ENCODE measurements around the gene GNAT1.
A peak's percentile ranks its signal among the peaks of the same experiment; 100 is the strongest.

Gene GNAT1

GRCh38 chr3:50169858-50170257, 21.6 kb upstream of the GNAT1 start:
- H3K4me1 ChIP-seq (ENCODE audit: control insufficient read depth in 1 of 2, insufficient read depth in 2 of 2, low read length in 2 of 2), result peaks cover 23 to 26% of the 10 kb centered on the region in 2 donors
- no peak overlapping the region for H3K4me3 ChIP-seq (ENCODE audit: low read depth in 1 of 2, low read length in 2 of 2)
- no peaks in the 10 kb centered on the region for H3K36me3 ChIP-seq (ENCODE audit: control insufficient read depth in 1 of 2, insufficient read depth in 2 of 2, low read length in 2 of 2)
- peak overlapping the region; percentile 26 for H3K27ac ChIP-seq (ENCODE audit: low read length)
- H3K9me3 ChIP-seq (ENCODE audit: control insufficient read depth in 1 of 2, low read length in 2 of 2), result no peaks in the 10 kb centered on the region
- H3K27me3 ChIP-seq (ENCODE audit: low read depth, low read length), result no peaks in the 10 kb centered on the region

- no peaks in the 10 kb centered on the region for H3K36me3 ChIP-seq (ENCODE audit: control insufficient read depth in 1 of 2, insufficient read depth in 2 of 2, low read length in 2 of 2)
- H3K4me3 ChIP-seq (ENCODE audit: low read depth in 1 of 2, low read length in 2 of 2), result no peak overlapping the region
- H3K27me3 ChIP-seq (ENCODE audit: low read depth, low read length), result no peaks in the 10 kb centered on the region
- peaks cover 14 to 18% of the 10 kb centered on the region in 2 donors for H3K4me1 ChIP-seq (ENCODE audit: control insufficient read depth in 1 of 2, insufficient read depth in 2 of 2, low read length in 2 of 2)
- H3K27ac ChIP-seq (ENCODE audit: low read length), result peak overlapping the region; percentile 26
- no peaks in the 10 kb centered on the region for H3K9me3 ChIP-seq (ENCODE audit: control insufficient read depth in 1 of 2, low read length in 2 of 2)
Measured at GRCh38 chr3:50170689-50171088, 20.7 kb upstream of the GNAT1 start.

- Histone ChIP-seq H3K27me3 (ENCODE audit: low read depth, low read length) (no peaks in the 10 kb centered on the region), H3K4me3 (ENCODE audit: low read depth in 1 of 2, low read length in 2 of 2) (no peak overlapping the region), H3K4me1 (ENCODE audit: control insufficient read depth in 1 of 2, insufficient read depth in 2 of 2, low read length in 2 of 2) (peaks cover 4 to 7% of the 10 kb centered on the region in 2 donors), H3K36me3 (ENCODE audit: control insufficient read depth in 1 of 2, insufficient read depth in 2 of 2, low read length in 2 of 2) (no peaks in the 10 kb centered on the region), H3K27ac (ENCODE audit: low read length) (no peak overlapping the region), H3K9me3 (ENCODE audit: control insufficient read depth in 1 of 2, low read length in 2 of 2) (no peaks in the 10 kb centered on the region)
Measured at GRCh38 chr3:50171540-50172301, 19.7 kb upstream of the GNAT1 start.

GRCh38 chr3:50172626-50173220, 18.7 kb upstream of the GNAT1 start:
- no peak overlapping the region for H3K27ac ChIP-seq (ENCODE audit: low read length)
- no peak overlapping the region for H3K4me3 ChIP-seq (ENCODE audit: low read depth in 1 of 2, low read length in 2 of 2)
- H3K27me3 ChIP-seq (ENCODE audit: low read depth, low read length), result no peaks in the 10 kb centered on the region
- no peaks in the 10 kb centered on the region for H3K9me3 ChIP-seq (ENCODE audit: control insufficient read depth in 1 of 2, low read length in 2 of 2)
- H3K4me1 ChIP-seq (ENCODE audit: control insufficient read depth in 1 of 2, insufficient read depth in 2 of 2, low read length in 2 of 2), result peaks cover 0 to 2% of the 10 kb centered on the region in 2 donors
- no peaks in the 10 kb centered on the region for H3K36me3 ChIP-seq (ENCODE audit: control insufficient read depth in 1 of 2, insufficient read depth in 2 of 2, low read length in 2 of 2)

- Histone ChIP-seq H3K36me3 (ENCODE audit: control insufficient read depth in 1 of 2, insufficient read depth in 2 of 2, low read length in 2 of 2) (no peaks in the 10 kb centered on the region), H3K4me1 (ENCODE audit: control insufficient read depth in 1 of 2, insufficient read depth in 2 of 2, low read length in 2 of 2) (no peaks in the 10 kb centered on the region), H3K4me3 (ENCODE audit: low read depth in 1 of 2, low read length in 2 of 2) (no peak overlapping the region), H3K27ac (ENCODE audit: low read length) (no peak overlapping the region), H3K27me3 (ENCODE audit: low read depth, low read length) (no peaks in the 10 kb centered on the region), H3K9me3 (ENCODE audit: control insufficient read depth in 1 of 2, low read length in 2 of 2) (no peaks in the 10 kb centered on the region)
Measured at GRCh38 chr3:50173685-50174516, 17.5 kb upstream of the GNAT1 start.

- no peaks in the 10 kb centered on the region for H3K9me3 ChIP-seq (ENCODE audit: control insufficient read depth in 1 of 2, low read length in 2 of 2)
- H3K36me3 ChIP-seq (ENCODE audit: control insufficient read depth in 1 of 2, insufficient read depth in 2 of 2, low read length in 2 of 2), result no peaks in the 10 kb centered on the region
- H3K27me3 ChIP-seq (ENCODE audit: low read depth, low read length), result no peaks in the 10 kb centered on the region
- H3K27ac ChIP-seq (ENCODE audit: low read length), result no peak overlapping the region
- no peak overlapping the region for H3K4me3 ChIP-seq (ENCODE audit: low read depth in 1 of 2, low read length in 2 of 2)
- H3K4me1 ChIP-seq (ENCODE audit: control insufficient read depth in 1 of 2, insufficient read depth in 2 of 2, low read length in 2 of 2), result no peaks in the 10 kb centered on the region
Measured at GRCh38 chr3:50174517-50174895, 16.9 kb upstream of the GNAT1 start.

GRCh38 chr3:50174947-50175524, 16.4 kb upstream of the GNAT1 start:
- Histone ChIP-seq H3K4me1 (ENCODE audit: control insufficient read depth in 1 of 2, insufficient read depth in 2 of 2, low read length in 2 of 2) (no peaks in the 10 kb centered on the region), H3K27me3 (ENCODE audit: low read depth, low read length) (no peaks in the 10 kb centered on the region), H3K27ac (ENCODE audit: low read length) (no peak overlapping the region), H3K36me3 (ENCODE audit: control insufficient read depth in 1 of 2, insufficient read depth in 2 of 2, low read length in 2 of 2) (no peaks in the 10 kb centered on the region), H3K9me3 (ENCODE audit: control insufficient read depth in 1 of 2, low read length in 2 of 2) (no peaks in the 10 kb centered on the region), H3K4me3 (ENCODE audit: low read depth in 1 of 2, low read length in 2 of 2) (no peak overlapping the region)

GRCh38 chr3:50177346-50177745, 14.1 kb upstream of the GNAT1 start:
- Histone ChIP-seq H3K4me3 (ENCODE audit: low read depth in 1 of 2, low read length in 2 of 2) (no peak overlapping the region), H3K9me3 (ENCODE audit: control insufficient read depth in 1 of 2, low read length in 2 of 2) (no peaks in the 10 kb centered on the region), H3K4me1 (ENCODE audit: control insufficient read depth in 1 of 2, insufficient read depth in 2 of 2, low read length in 2 of 2) (no peaks in the 10 kb centered on the region), H3K27ac (ENCODE audit: low read length) (no peak overlapping the region), H3K36me3 (ENCODE audit: control insufficient read depth in 1 of 2, insufficient read depth in 2 of 2, low read length in 2 of 2) (no peaks in the 10 kb centered on the region), H3K27me3 (ENCODE audit: low read depth, low read length) (no peaks in the 10 kb centered on the region)

- H3K4me3 ChIP-seq (ENCODE audit: low read depth in 1 of 2, low read length in 2 of 2), result no peak overlapping the region
- no peak overlapping the region for H3K27ac ChIP-seq (ENCODE audit: low read length)
- no peaks in the 10 kb centered on the region for H3K9me3 ChIP-seq (ENCODE audit: control insufficient read depth in 1 of 2, low read length in 2 of 2)
- no peaks in the 10 kb centered on the region for H3K4me1 ChIP-seq (ENCODE audit: control insufficient read depth in 1 of 2, insufficient read depth in 2 of 2, low read length in 2 of 2)
- no peaks in the 10 kb centered on the region for H3K27me3 ChIP-seq (ENCODE audit: low read depth, low read length)
- H3K36me3 ChIP-seq (ENCODE audit: control insufficient read depth in 1 of 2, insufficient read depth in 2 of 2, low read length in 2 of 2), result no peaks in the 10 kb centered on the region
Measured at GRCh38 chr3:50179710-50180109, 11.7 kb upstream of the GNAT1 start.

GRCh38 chr3:50181985-50182384, 9.4 kb upstream of the GNAT1 start:
- no peaks in the 10 kb centered on the region for H3K36me3 ChIP-seq (ENCODE audit: control insufficient read depth in 1 of 2, insufficient read depth in 2 of 2, low read length in 2 of 2)
- H3K27ac ChIP-seq (ENCODE audit: low read length), result no peak overlapping the region
- H3K27me3 ChIP-seq (ENCODE audit: low read depth, low read length), result no peaks in the 10 kb centered on the region
- no peaks in the 10 kb centered on the region for H3K9me3 ChIP-seq (ENCODE audit: control insufficient read depth in 1 of 2, low read length in 2 of 2)
- H3K4me1 ChIP-seq (ENCODE audit: control insufficient read depth in 1 of 2, insufficient read depth in 2 of 2, low read length in 2 of 2), result no peaks in the 10 kb centered on the region
- H3K4me3 ChIP-seq (ENCODE audit: low read depth in 1 of 2, low read length in 2 of 2), result no peak overlapping the region

GRCh38 chr3:50182533-50183099, 8.8 kb upstream of the GNAT1 start:
- no peak overlapping the region for H3K27ac ChIP-seq (ENCODE audit: low read length)
- H3K4me3 ChIP-seq (ENCODE audit: low read depth in 1 of 2, low read length in 2 of 2), result no peak overlapping the region
- no peaks in the 10 kb centered on the region for H3K9me3 ChIP-seq (ENCODE audit: control insufficient read depth in 1 of 2, low read length in 2 of 2)
- H3K27me3 ChIP-seq (ENCODE audit: low read depth, low read length), result no peaks in the 10 kb centered on the region
- H3K4me1 ChIP-seq (ENCODE audit: control insufficient read depth in 1 of 2, insufficient read depth in 2 of 2, low read length in 2 of 2), result no peaks in the 10 kb centered on the region
- H3K36me3 ChIP-seq (ENCODE audit: control insufficient read depth in 1 of 2, insufficient read depth in 2 of 2, low read length in 2 of 2), result no peaks in the 10 kb centered on the region

Data from muscle layer of duodenum (tissue), 2 donors.